ENCODE data around the gene ANAPC7. TPM values are rescaled to one million over a fixed set of nuclear protein-coding genes. Genes with fewer than 3 reads are reported as not detected.
"Not testable (repeated sequence)": the region's sequence is repeated elsewhere in the genome, so short reads cannot be mapped to it uniquely, and the experiment has no call there.

ANAPC7 gene
- total RNA-seq, 1 experiment from 2014 or later: 103 TPM

- not testable (repeated sequence) for DNase-seq (ENCODE audit: low spot score)
These were observed 25.2 kb downstream of the ANAPC7 start for GRCh38 chr12:110378131-110378790.

GRCh38 chr12:110373962-110374611 is 29.4 kb downstream of the ANAPC7 start:
- DNase-seq (ENCODE audit: low spot score): no peak

DNA sequence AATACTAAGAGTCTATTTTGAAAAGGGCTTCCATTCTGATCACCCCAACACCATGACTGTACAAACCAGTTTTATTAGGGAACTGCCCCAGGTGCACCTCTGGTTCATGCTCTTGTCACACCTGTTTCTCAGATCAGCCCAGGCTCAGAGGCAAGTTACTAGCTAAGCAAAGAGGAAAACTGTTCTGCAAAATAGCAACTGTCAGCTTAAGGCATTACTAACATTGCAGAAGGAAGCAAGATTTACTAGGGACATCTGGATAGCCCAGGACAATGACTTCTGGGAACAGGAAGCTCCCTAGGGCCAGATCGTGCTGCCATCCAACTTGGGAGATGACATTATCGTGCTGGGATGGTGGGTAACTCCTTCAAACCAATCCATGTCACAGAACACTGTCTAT is 30.1 kb downstream of the ANAPC7 start:
- no peak for DNase-seq (ENCODE audit: low spot score)

DNA sequence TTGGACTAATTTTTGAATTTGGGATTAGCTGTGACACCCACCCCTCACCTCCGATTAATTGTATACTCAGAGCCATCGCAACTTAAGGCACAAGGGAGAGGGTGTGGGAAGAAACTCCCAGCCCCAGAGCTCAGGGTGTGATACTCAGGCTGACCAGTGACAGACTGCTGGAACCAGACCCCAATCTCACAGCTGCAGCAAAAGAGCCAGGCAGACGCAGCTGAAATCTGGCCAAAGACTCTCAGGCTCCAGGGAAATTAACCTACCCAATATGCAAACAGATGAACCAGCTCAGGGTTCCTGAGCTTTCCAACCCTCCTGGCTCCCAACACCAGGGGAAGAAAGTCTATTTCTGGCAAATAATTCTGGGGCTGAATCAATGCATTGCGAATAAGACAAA is 30.5 kb downstream of the ANAPC7 start:
- DNase-seq (ENCODE audit: low spot score): no peak

DNA sequence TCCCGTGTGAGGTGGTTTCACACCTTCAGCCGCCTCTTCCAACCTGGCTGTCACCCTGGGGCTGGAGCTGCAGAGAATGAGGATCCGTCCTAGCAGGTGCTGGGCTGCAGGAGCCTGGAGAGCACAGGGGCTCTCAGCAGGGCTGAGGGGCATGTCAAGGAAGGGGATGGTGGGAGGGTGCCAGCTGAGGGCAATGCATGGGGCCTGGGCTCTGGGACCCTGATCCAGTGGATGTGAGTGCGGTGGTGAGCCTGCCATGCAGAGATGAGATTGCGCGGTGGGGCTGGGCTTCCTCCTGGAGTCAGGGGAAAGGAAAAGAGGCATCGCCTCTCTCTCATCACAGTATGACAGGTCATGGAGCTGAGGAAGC is 31.5 kb downstream of the ANAPC7 start:
- DNase-seq (ENCODE audit: low spot score): no peak

GRCh38 chr12:110371408-110372055 is 32.0 kb downstream of the ANAPC7 start:
- DNase-seq (ENCODE audit: low spot score): no peak

DNA sequence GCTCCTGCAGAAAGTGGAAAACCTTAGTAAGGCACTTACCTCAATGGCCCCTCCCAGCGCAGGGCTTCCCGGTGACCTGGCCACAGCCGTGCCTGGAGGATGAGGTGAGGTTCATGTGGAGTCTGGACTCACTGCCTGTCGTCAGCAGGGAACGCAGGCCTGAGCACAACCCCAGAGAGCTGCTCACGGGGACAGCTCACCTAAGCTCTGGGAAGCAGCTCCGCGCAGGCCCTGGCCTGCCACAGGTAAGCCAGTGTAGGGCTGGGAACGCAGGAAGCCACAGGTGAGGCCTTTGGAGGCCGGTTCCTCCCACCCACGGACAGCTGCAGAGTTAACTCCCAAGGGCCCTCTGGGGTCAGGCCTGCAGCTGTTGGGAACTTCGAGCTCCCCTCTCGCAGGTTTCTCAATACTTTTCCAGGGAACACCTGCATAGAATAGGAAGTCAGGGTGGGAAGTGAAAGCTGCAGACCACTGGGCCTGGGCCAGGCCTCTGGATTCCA is 32.7 kb downstream of the ANAPC7 start:
- DNase-seq (ENCODE audit: low spot score): no peak

GRCh38 chr12:110369992-110370391 is 33.5 kb downstream of the ANAPC7 start:
- DNase-seq (ENCODE audit: low spot score): no peak

GRCh38 chr12:110367181-110367864 is 36.2 kb downstream of the ANAPC7 start:
- DNase-seq (ENCODE audit: low spot score): no peak

GRCh38 chr12:110366321-110367142 is 37.0 kb downstream of the ANAPC7 start:
- no peak for DNase-seq (ENCODE audit: low spot score)

GRCh38 chr12:110365489-110366320 is 37.8 kb downstream of the ANAPC7 start:
- no peak for DNase-seq (ENCODE audit: low spot score)

DNA sequence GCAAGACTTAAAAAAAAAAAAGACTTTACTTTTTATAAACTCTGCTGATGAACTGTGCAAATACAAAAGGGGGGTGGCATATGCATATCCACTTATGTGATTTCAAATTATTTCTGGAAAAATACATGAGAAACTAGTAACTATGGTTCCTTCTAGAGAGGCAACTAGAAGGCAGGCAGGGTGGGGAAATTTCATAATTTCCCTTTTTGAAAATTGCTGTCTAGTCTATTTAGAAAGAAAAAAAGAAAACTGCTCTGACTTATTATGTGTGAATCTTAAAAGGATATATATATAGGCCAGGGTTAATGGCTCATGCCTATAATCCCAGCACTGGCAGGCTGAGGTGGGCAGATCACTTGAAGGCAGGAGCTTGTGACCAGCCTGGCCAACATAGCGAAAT is 42.3 kb downstream of the ANAPC7 start:
- no peak for DNase-seq (ENCODE audit: low spot score)

DNA sequence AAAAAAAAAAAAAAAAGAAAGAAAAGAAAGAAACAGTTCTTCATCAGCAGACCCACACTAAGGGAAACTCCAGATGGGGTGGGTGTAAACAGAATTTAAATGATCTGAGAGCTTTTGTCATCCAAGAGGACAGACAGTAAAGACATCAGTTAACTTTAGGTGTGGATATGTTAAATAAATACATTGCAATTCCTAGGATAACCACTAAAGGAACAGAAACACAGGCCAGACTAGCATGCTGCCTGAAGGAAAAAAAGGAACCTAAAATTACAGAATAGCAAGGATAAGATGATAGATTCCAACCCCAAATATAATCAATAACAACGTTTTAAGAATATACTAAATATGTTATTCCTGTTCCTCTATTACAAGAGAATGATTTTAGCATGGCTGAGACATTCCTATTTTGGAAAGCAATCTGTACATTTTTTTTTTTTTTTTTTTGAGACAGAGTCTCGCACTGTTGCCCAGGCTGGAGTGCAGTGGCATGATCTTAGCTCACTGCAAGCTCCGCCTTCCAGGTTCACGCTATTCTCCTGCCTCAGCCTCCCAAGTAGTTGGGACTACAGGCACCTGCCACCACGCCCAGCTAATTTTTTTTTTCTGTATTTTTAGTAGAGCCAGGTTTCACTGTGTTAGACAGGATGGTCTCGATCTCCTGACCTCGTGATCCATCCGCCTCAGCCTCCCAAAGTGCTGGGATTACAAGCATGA is 45.0 kb downstream of the ANAPC7 start:
- not testable (repeated sequence) for DNase-seq (ENCODE audit: low spot score)

DNA sequence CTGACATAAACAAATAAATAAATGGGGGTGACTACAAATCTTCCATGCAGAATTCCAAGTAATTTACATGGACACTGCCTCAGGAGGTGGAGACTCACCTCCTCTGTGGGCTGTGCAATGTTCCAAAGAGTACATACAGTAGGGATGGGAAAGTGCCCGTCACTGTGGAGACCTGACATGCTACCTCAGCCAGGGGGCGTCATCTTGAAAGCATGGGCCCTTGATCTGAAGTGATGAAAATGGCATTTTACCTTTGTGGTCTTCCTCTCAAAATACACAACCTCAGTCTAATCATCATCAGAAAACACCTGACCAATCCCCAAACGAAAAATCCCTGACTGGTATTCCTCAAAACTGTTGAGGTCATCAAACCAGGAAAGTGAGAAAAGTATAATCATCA is 48.4 kb downstream of the ANAPC7 start:
- no peak for DNase-seq (ENCODE audit: low spot score)

- DNase-seq (ENCODE audit: low spot score): no peak
These were observed 49.2 kb downstream of the ANAPC7 start for GRCh38 chr12:110354172-110354780.

DNA sequence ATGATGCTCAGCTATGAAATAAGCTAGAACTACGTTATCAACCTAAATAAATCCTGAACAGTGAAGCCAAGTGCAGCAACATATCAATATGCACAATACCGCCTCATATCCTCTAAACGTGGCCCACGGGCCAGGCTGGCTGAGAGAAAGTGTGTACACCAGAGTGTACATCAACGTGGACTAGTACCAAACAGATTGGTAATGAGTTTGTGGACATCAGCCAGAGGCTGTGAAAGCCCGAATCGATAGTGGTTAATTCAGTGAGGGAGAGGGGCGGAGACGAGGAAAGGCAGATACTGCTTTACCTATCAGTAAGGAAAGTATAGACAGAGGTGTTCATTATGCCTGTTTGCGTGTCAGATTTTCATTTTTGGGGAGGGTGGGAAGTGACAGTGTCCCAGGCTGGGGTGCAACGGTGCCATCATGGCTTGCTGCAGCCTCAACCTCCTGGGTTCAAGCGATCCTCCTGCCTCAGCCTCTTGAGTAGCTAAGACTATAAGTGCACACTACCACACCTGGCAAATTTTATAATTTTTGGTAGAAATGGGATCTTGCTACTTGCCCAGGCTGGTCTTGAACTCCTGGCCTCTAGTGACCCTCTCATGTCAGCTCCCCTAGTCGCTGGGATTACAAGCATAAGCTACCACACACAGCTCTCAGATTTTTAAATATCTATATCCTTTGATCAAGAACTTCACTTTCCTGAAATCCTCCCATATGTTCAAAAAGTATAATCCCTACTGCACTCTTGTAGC is 50.1 kb downstream of the ANAPC7 start:
- no peak for DNase-seq (ENCODE audit: low spot score)

DNA sequence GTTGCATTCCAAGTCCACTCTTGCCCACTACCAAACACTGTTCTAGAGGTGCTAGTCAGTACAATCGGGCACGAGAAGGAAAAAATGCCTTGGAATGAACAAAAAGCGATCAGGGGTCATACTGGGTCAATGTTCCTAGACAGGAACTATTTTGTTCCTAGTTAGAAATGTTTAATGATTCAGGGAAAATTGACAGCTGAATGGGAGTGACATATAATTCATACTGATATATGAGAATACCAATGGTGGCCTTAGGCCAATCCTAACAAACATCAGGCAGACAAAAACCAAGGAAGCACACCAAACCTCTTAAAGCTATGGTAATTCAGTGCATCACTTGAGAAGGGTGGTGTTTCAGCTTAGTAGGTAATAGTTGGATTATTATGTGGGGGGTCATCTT is 51.1 kb downstream of the ANAPC7 start:
- no peak for DNase-seq (ENCODE audit: low spot score)

GRCh38 chr12:110351119-110351518 is 52.4 kb downstream of the ANAPC7 start:
- no peak for DNase-seq (ENCODE audit: low spot score)
